SU-DHL-6 (cell line): ENCODE results near the gene GRAMD4.

ENCODE experiments used
- H2AFZ ChIP-seq: fragments of 200-600 bp; sonication (generic); 2 replicates; pipeline ENCODE4 v1.6.1; 2014; ENCODE audit warnings: low read depth, mild to moderate bottlenecking, moderate library complexity, mixed read lengths, antibody characterized with exemption, low read length; ENCODE audit not compliant: severe bottlenecking
- H3F3A ChIP-seq: fragments of 200-600 bp; shearing (Covaris generic); 2 replicates; pipeline ENCODE4 v1.6.0; 2016; ENCODE audit warnings: antibody characterized with exemption, mild to moderate bottlenecking; ENCODE audit not compliant: insufficient read depth
- H3K27ac ChIP-seq: fragments of 200-600 bp; sonication (generic); 2 replicates; pipeline ENCODE4 v1.5.1; 2016; ENCODE audit warnings: low read depth, mild to moderate bottlenecking, low read length, moderate library complexity, mixed read lengths
- H3K27me3 ChIP-seq: fragments of 200-600 bp; sonication (generic), shearing (Covaris generic); 2 replicates; pipeline ENCODE4 v1.6.0; 2014; ENCODE audit warnings: mild to moderate bottlenecking, low read length
- H3K36me3 ChIP-seq: fragments of 200-600 bp; sonication (generic); 2 replicates; pipeline ENCODE4 v1.6.1; 2014; ENCODE audit warnings: mild to moderate bottlenecking, low read length, mixed read lengths
- H3K4me2 ChIP-seq: fragments of 300-600, 200-600 bp; shearing (Covaris generic), sonication (generic); 2 replicates; pipeline ENCODE4 v1.6.0; 2014; ENCODE audit warnings: low read length, low read depth, mild to moderate bottlenecking; ENCODE audit not compliant: poor library complexity, severe bottlenecking
- H3K4me3 ChIP-seq: fragments of 200-600 bp; sonication (generic); 2 replicates; pipeline ENCODE4 v1.5.1; 2014; ENCODE audit warnings: antibody characterized with exemption, low read length, mild to moderate bottlenecking, mixed read lengths; ENCODE audit not compliant: insufficient read depth, poor library complexity, severe bottlenecking
- H3K79me2 ChIP-seq: fragments of 200-600 bp; sonication (generic); 2 replicates; pipeline ENCODE4 v1.6.1; 2014; ENCODE audit warnings: mild to moderate bottlenecking, low read length, moderate library complexity; ENCODE audit not compliant: insufficient read depth
- H3K9ac ChIP-seq: fragments of 200-600 bp; sonication (generic); 2 replicates; pipeline ENCODE4 v1.7.0; 2014; ENCODE audit warnings: mild to moderate bottlenecking, low read length
- H3K9me2 ChIP-seq: fragments of 200-600 bp; sonication (generic); replicated peaks from 2 replicates; pipeline ENCODE4 v1.6.1; 2014; ENCODE audit warnings: low read length; ENCODE audit not compliant: insufficient read depth
- H3K9me3 ChIP-seq: fragments of 200-600 bp; sonication (generic); 2 replicates; pipeline ENCODE4 v1.6.1; 2014; ENCODE audit warnings: low read length, mixed read lengths; ENCODE audit not compliant: insufficient read depth
- H4K20me1 ChIP-seq: fragments of 200-600 bp; sonication (generic); 2 replicates; pipeline ENCODE4 v1.6.1; 2014; ENCODE audit warnings: low read depth, mild to moderate bottlenecking, antibody characterized with exemption, low read length, moderate library complexity, mixed read lengths
- CTCF ChIP-seq: fragments of 200-600 bp; sonication (generic); IDR thresholded peaks from one replicate; pipeline ENCODE4 v1.5.1; 2017; ENCODE audit warnings: antibody characterized with exemption, mild to moderate bottlenecking, low read length, moderate library complexity; ENCODE audit not compliant: insufficient read depth, poor library complexity, severe bottlenecking
- EZH2phosphoT487 ChIP-seq: fragments of 200-600 bp; sonication (generic), shearing (Covaris generic); conservative IDR thresholded peaks from 2 replicates; pipeline ENCODE4 v1.6.1; 2018; ENCODE audit warnings: mild to moderate bottlenecking, antibody characterized with exemption, low read length, moderate library complexity, mixed read lengths

The GRAMD4 gene

GRCh38 chr22:46575911-46576555 is 44.2 kb upstream of the GRAMD4 start:
- Histone ChIP-seq H3K4me2 (peak overlapping the region; percentile 48), H3K4me3 (peak overlapping the region; percentile 33), H3K79me2 (no peaks in the 10 kb centered on the region), H3K36me3 (no peaks in the 10 kb centered on the region), H2AFZ (no peak overlapping the region), H3K27me3 (no peaks in the 10 kb centered on the region), H3K9me2 (no peaks in the 10 kb centered on the region), H4K20me1 (no peaks in the 10 kb centered on the region), H3K9ac (peak overlapping the region; percentile 19; the same call in 1 of the 2 replicates), H3K27ac (no peak overlapping the region), H3K9me3 (peaks cover 11% of the 10 kb centered on the region; the same call in 1 of the 2 replicates), H3F3A (no peaks in the 10 kb centered on the region)
- TF ChIP-seq CTCF (no peak), EZH2phosphoT487 (no peak)

GRCh38 chr22:46576556-46577367 is 43.4 kb upstream of the GRAMD4 start:
- peaks cover 6% of the 10 kb centered on the region; the same call in 1 of the 2 replicates for H3K9me3 ChIP-seq
- peak overlapping the region; percentile 48 for H3K4me2 ChIP-seq
- no peaks in the 10 kb centered on the region for H4K20me1 ChIP-seq
- H3K79me2 ChIP-seq = no peaks in the 10 kb centered on the region
- no peaks in the 10 kb centered on the region for H3K9me2 ChIP-seq
- H3K27ac ChIP-seq = no peak overlapping the region
- H3K9ac ChIP-seq = peak overlapping the region; percentile 19; the same call in 1 of the 2 replicates
- no peak for TF ChIP-seq EZH2phosphoT487
- no peak for TF ChIP-seq CTCF
- H3K27me3 ChIP-seq = no peaks in the 10 kb centered on the region
- H3F3A ChIP-seq = no peaks in the 10 kb centered on the region
- no peaks in the 10 kb centered on the region for H3K36me3 ChIP-seq
- H2AFZ ChIP-seq = no peak overlapping the region
- H3K4me3 ChIP-seq = peak overlapping the region; percentile 39

GRCh38 chr22:46577368-46578249 is 42.6 kb upstream of the GRAMD4 start:
- Histone ChIP-seq H3K27me3 (no peaks in the 10 kb centered on the region), H2AFZ (no peak overlapping the region), H3K36me3 (no peaks in the 10 kb centered on the region), H4K20me1 (no peaks in the 10 kb centered on the region), H3K9ac (peak overlapping the region; percentile 43; the same call in 1 of the 2 replicates), H3K9me2 (no peaks in the 10 kb centered on the region), H3K79me2 (no peaks in the 10 kb centered on the region), H3K27ac (no peak overlapping the region), H3K4me3 (peak overlapping the region; percentile 39), H3K4me2 (peak overlapping the region; percentile 41), H3F3A (no peaks in the 10 kb centered on the region), H3K9me3 (no peaks in the 10 kb centered on the region)
- TF ChIP-seq EZH2phosphoT487 = no peak
- TF ChIP-seq CTCF = no peak
